Mesenchymal stem cell (in vitro differentiated cells and primary cell): ENCODE results near the gene EP400.

Source experiments
- DNase-seq: peaks from one replicate; pipeline ENCODE4 v3.0.0-alpha.2; 2013
- H2AFZ ChIP-seq: one replicate; pipeline ENCODE4 v1.6.1; 2013; ENCODE audit warnings: low read depth, mild to moderate bottlenecking, control low read depth, inconsistent platforms, low read length, moderate library complexity
- H2AK5ac ChIP-seq: 2 replicates; pipeline ENCODE4 v1.6.1; 2013; ENCODE audit warnings: low read length, moderate library complexity, mild to moderate bottlenecking, inconsistent platforms; ENCODE audit not compliant: severe bottlenecking
- H2BK120ac ChIP-seq: one replicate; pipeline ENCODE4 v1.6.1; 2013; ENCODE audit warnings: low read depth, mild to moderate bottlenecking, inconsistent platforms, low read length, moderate library complexity
- H2BK12ac ChIP-seq, 2 experiments: one replicate each; pipeline ENCODE4 v1.6.1; 2013; ENCODE audit warnings: inconsistent platforms in 2 of 2, low read length in 2 of 2, mild to moderate bottlenecking in 2 of 2, moderate library complexity in 2 of 2, control low read depth in 1 of 2
- H2BK15ac ChIP-seq: one replicate; pipeline ENCODE4 v1.6.1; 2013; ENCODE audit warnings: mild to moderate bottlenecking, low read depth, inconsistent platforms; ENCODE audit not compliant: poor library complexity, severe bottlenecking
- H2BK5ac ChIP-seq: 2 replicates; pipeline ENCODE4 v1.6.1; 2013; ENCODE audit warnings: low read depth, mild to moderate bottlenecking, low read length, control low read depth, inconsistent platforms; ENCODE audit not compliant: poor library complexity, severe bottlenecking
- H3K14ac ChIP-seq, 2 experiments: one replicate each; pipeline ENCODE4 v1.6.1; 2013; ENCODE audit warnings: inconsistent platforms in 2 of 2, low read length in 2 of 2, control low read depth in 1 of 2, mild to moderate bottlenecking in 1 of 2, moderate library complexity in 1 of 2
- H3K18ac ChIP-seq, 2 experiments: one replicate each; pipeline ENCODE4 v1.6.1; 2013; ENCODE audit warnings: inconsistent platforms in 2 of 2, low read length in 2 of 2, control low read depth in 1 of 2, low read depth in 1 of 2, mild to moderate bottlenecking in 1 of 2
- H3K23ac ChIP-seq, 2 experiments: one replicate each; pipeline ENCODE4 v1.6.1; 2013; ENCODE audit warnings: inconsistent platforms in 2 of 2, low read length in 2 of 2, mild to moderate bottlenecking in 2 of 2, moderate library complexity in 2 of 2, control low read depth in 1 of 2
- H3K27ac ChIP-seq: 2 replicates; pipeline ENCODE4 v1.5.1; 2013; ENCODE audit warnings: mild to moderate bottlenecking, moderate library complexity, low read length, control low read depth, inconsistent platforms; ENCODE audit not compliant: poor library complexity, severe bottlenecking
- H3K27me3 ChIP-seq, 2 experiments: 2 replicates each; pipeline versions ENCODE4 v1.6.1 to v1.7.0; 2013; ENCODE audit warnings: low read length in 2 of 2, mild to moderate bottlenecking in 2 of 2, moderate library complexity in 2 of 2, control low read depth in 1 of 2, inconsistent platforms in 1 of 2; ENCODE audit not compliant: control insufficient read depth in 1 of 2, insufficient read depth in 1 of 2
- H3K36me3 ChIP-seq, 2 experiments: 2 replicates each; pipeline versions ENCODE4 v1.6.1 to v1.7.0; 2013; ENCODE audit warnings: low read length in 2 of 2, control low read depth in 1 of 2, inconsistent platforms in 1 of 2, low read depth in 1 of 2, mild to moderate bottlenecking in 1 of 2; ENCODE audit not compliant: insufficient read depth in 2 of 2, control insufficient read depth in 1 of 2
- H3K4ac ChIP-seq, 2 experiments: one replicate each; pipeline ENCODE4 v1.6.1; 2013; ENCODE audit warnings: inconsistent platforms in 2 of 2, low read length in 2 of 2, mild to moderate bottlenecking in 2 of 2, moderate library complexity in 2 of 2, control low read depth in 1 of 2, low read depth in 1 of 2
- H3K4me1 ChIP-seq: 2 replicates; pipeline ENCODE4 v1.6.1; 2013; ENCODE audit warnings: low read depth, low read length, control low read depth; ENCODE audit not compliant: control insufficient read depth, insufficient read depth
- H3K4me2 ChIP-seq: 2 replicates; pipeline ENCODE4 v1.6.1; 2013; ENCODE audit warnings: low read length, mild to moderate bottlenecking, inconsistent platforms; ENCODE audit not compliant: poor library complexity, severe bottlenecking
- H3K4me3 ChIP-seq, 2 experiments: 2 replicates each; pipeline versions ENCODE4 v1.5.1 to v1.7.0; 2013; ENCODE audit warnings: low read length in 2 of 2, mild to moderate bottlenecking in 2 of 2, control low read depth in 1 of 2, low read depth in 1 of 2; ENCODE audit not compliant: insufficient read depth in 1 of 2
- H3K79me1 ChIP-seq: replicated peaks from 2 replicates; pipeline ENCODE4 v1.6.1; 2013; ENCODE audit warnings: mild to moderate bottlenecking, control low read depth, low read length, inconsistent platforms; ENCODE audit not compliant: poor library complexity, severe bottlenecking
- H3K9ac ChIP-seq: 2 replicates; pipeline ENCODE4 v1.7.0; 2013; ENCODE audit warnings: mild to moderate bottlenecking, low read length, moderate library complexity
- H3K9me3 ChIP-seq: 2 replicates; pipeline ENCODE4 v1.7.0; 2013; ENCODE audit warnings: mild to moderate bottlenecking, low read length; ENCODE audit not compliant: control insufficient read depth
- H4K8ac ChIP-seq: one replicate; pipeline ENCODE4 v1.6.1; 2013; ENCODE audit warnings: inconsistent platforms, mild to moderate bottlenecking, low read length, moderate library complexity
- H4K91ac ChIP-seq: one replicate; pipeline ENCODE4 v1.6.1; 2013; ENCODE audit warnings: mild to moderate bottlenecking, low read length, inconsistent platforms
- WGBS: methylation state at CpG from one replicate; pipeline ENCODE4 v1.1.7; 2013; ENCODE audit warnings: mixed read lengths; 5-methylcytosine and 5-hydroxymethylcytosine counted together

The EP400 gene

DNA sequence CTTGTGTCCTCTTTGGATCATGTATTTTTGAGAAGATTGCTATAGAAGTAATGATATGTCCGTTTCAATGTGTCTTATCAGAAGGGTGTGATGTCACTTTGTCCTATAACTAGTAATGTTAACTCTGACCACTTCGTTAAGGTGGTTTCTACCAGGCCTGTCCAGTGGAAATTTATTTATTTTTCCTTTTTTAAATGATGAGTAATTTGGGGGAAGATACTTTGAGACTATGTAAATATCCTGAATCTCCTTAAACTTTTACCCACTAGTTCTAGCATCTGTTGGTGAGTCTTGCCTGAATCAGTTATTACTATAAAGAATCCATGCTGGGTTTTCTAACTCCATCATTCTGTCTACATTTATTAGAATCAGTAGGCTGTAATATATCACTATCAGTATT is 15.3 kb downstream of the EP400 start:
- Histone ChIP-seq H3K36me3 (peaks cover 10 to 25% of the 10 kb centered on the region in 2 experiments), H3K9ac (no peak overlapping the region), H2BK15ac (no peak overlapping the region), H2BK120ac (no peak overlapping the region), H2AK5ac (no peak overlapping the region), H2BK12ac (no peak overlapping the region), H4K91ac (no peak overlapping the region), H3K4me3 (no peak overlapping the region), H3K79me1 (peaks cover 3% of the 10 kb centered on the region), H3K23ac (no peak overlapping the region), H3K4me1 (peaks cover 4% of the 10 kb centered on the region), H3K4ac (no peak overlapping the region), H3K18ac (no peak overlapping the region), H3K27ac (no peak overlapping the region), H3K27me3 (no peaks in the 10 kb centered on the region), H3K14ac (no peak overlapping the region), H3K4me2 (no peak overlapping the region), H2BK5ac (no peak overlapping the region), H3K9me3 (no peaks in the 10 kb centered on the region), H2AFZ (no peak overlapping the region), H4K8ac (no peak overlapping the region)
- WGBS, result 58% methylated on average over 2 of the region's 2 CpGs
- DNase-seq, result no peak

DNA sequence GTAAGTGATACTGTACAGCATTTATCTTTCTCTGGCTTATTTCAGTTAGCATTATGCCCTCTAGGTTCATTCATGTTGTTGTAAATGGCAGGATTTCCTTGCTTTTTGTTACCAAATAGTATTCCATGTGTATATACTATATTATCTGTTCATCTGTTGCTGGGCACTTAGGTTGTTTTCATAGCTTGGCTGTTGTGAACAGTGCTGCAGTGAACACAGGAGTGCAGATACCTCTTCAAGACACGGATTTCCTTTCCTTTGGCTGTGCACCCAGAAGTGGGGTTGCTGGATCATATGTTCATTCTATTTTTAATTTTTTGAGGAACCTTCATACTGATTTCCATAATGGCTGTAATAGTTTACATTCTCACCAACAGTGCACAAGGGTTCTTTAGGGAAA is 21.5 kb downstream of the EP400 start:
- no peak overlapping the region for H3K18ac ChIP-seq
- no peak overlapping the region for H4K91ac ChIP-seq
- H4K8ac ChIP-seq, result no peak overlapping the region
- H3K4me2 ChIP-seq, result no peak overlapping the region
- H3K9ac ChIP-seq, result no peak overlapping the region
- no peak overlapping the region for H3K23ac ChIP-seq
- no peak overlapping the region for H3K27ac ChIP-seq
- H3K36me3 ChIP-seq, result peaks cover 0 to 14% of the 10 kb centered on the region in 2 experiments
- no peak overlapping the region for H2BK120ac ChIP-seq
- no peak overlapping the region for H2AK5ac ChIP-seq
- H3K79me1 ChIP-seq, result peaks cover 1% of the 10 kb centered on the region
- no peak overlapping the region for H2AFZ ChIP-seq
- no peak overlapping the region for H3K4ac ChIP-seq
- H2BK15ac ChIP-seq, result no peak overlapping the region
- H2BK12ac ChIP-seq, result no peak overlapping the region
- H3K14ac ChIP-seq, result no peak overlapping the region
- no peak overlapping the region for H3K4me3 ChIP-seq
- no CpG with 5 or more reads among the region's 1 CpG for WGBS
- no peaks in the 10 kb centered on the region for H3K4me1 ChIP-seq
- DNase-seq, result no peak
- H3K9me3 ChIP-seq, result no peaks in the 10 kb centered on the region
- no peak overlapping the region for H2BK5ac ChIP-seq
- no peaks in the 10 kb centered on the region for H3K27me3 ChIP-seq

GRCh38 chr12:131975228-131975627 is 25.5 kb downstream of the EP400 start:
- H3K4ac ChIP-seq, result no peak overlapping the region
- H3K18ac ChIP-seq, result no peak overlapping the region
- no peak overlapping the region for H3K27ac ChIP-seq
- no peak overlapping the region for H3K4me2 ChIP-seq
- H3K9me3 ChIP-seq, result no peaks in the 10 kb centered on the region
- no peak overlapping the region for H3K23ac ChIP-seq
- no peak overlapping the region for H3K9ac ChIP-seq
- WGBS, result 94% methylated on average over 8 of the region's 8 CpGs
- H2AFZ ChIP-seq, result no peak overlapping the region
- H4K8ac ChIP-seq, result no peak overlapping the region
- no peak overlapping the region for H3K4me3 ChIP-seq
- no peak overlapping the region for H2BK15ac ChIP-seq
- H2AK5ac ChIP-seq, result no peak overlapping the region
- peaks cover 2 to 25% of the 10 kb centered on the region in 2 experiments for H3K36me3 ChIP-seq
- H4K91ac ChIP-seq, result no peak overlapping the region
- no peak overlapping the region for H2BK12ac ChIP-seq
- H2BK120ac ChIP-seq, result no peak overlapping the region
- H3K14ac ChIP-seq, result no peak overlapping the region
- peaks cover 9% of the 10 kb centered on the region for H3K79me1 ChIP-seq
- no peak for DNase-seq
- no peak overlapping the region for H2BK5ac ChIP-seq
- no peaks in the 10 kb centered on the region for H3K27me3 ChIP-seq
- peaks cover 3% of the 10 kb centered on the region for H3K4me1 ChIP-seq

DNA sequence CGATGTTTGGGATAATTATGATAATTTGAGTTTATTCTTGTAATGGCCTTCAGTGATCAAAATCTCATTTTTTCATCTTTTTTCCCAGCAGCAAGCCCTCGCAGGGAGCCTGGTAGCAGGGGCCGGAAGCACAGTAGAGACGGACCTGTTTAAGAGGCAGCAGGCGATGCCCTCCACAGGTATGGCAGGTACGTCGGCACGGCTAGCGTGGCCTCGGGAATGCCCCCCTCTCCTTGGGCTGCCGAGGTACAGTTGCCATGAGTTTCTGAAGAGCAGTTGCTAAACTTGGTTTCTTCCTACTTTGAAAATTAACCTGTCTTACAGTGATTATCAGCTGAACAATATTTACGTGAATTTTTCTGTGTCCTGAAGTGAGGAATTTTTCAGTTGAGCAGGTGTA is 29.9 kb downstream of the EP400 start:
- Histone ChIP-seq H3K4me2 (no peak overlapping the region), H2BK5ac (no peak overlapping the region), H3K36me3 (peaks cover 28 to 52% of the 10 kb centered on the region in 2 experiments), H4K8ac (no peak overlapping the region), H3K9me3 (no peaks in the 10 kb centered on the region), H2AK5ac (no peak overlapping the region), H2BK120ac (no peak overlapping the region), H3K27ac (no peak overlapping the region), H3K4me3 (no peak overlapping the region), H3K18ac (no peak overlapping the region), H3K4me1 (peaks cover 10% of the 10 kb centered on the region), H3K23ac (no peak overlapping the region), H2AFZ (no peak overlapping the region), H3K9ac (no peak overlapping the region), H3K14ac (no peak overlapping the region), H3K79me1 (peaks cover 29% of the 10 kb centered on the region), H3K4ac (no peak overlapping the region), H4K91ac (no peak overlapping the region), H3K27me3 (no peaks in the 10 kb centered on the region), H2BK15ac (no peak overlapping the region), H2BK12ac (no peak overlapping the region)
- 91% methylated on average over 11 of the region's 12 CpGs for WGBS
- no peak for DNase-seq
